H1 (cell line): ENCODE measurements around the gene DENND4C. TPM values are rescaled to one million over a fixed set of nuclear protein-coding genes. Genes with fewer than 3 reads are reported as not detected.

Experiments used
- CTCF ChIA-PET: fragments of 300-600 bp; sonication (Branson Sonifier 250); formaldehyde crosslinking; loops from one replicate; lab custom pipeline; 2021; ENCODE audit not compliant: partially characterized antibody; lab: Charles Lee
- POLR2A ChIA-PET: fragments of 300-600 bp; sonication (Branson Sonifier 250); formaldehyde crosslinking; loops from one replicate; lab custom pipeline; 2021; ENCODE audit warnings: inconsistent platforms; ENCODE audit not compliant: partially characterized antibody; lab: Charles Lee
- DNase-seq, 2 experiments: peaks; one replicate each; pipeline versions ENCODE4 v3.0.0 to v3.0.0-alpha.2; 2010 to 2022; ENCODE audit warnings: low spot score in 2 of 2, low read depth in 1 of 2, mixed read lengths in 1 of 2
- FAIRE-seq: peaks from 2 replicates; lab custom pipeline; 2011; peaks lifted over from hg19 to GRCh38; lab: Jason Lieb, UNC
- H2AFZ ChIP-seq: 2 replicates; pipeline ENCODE4 v1.8.1; 2012; ENCODE audit warnings: low read length, inconsistent platforms
- H2AK5ac ChIP-seq: 2 replicates; pipeline ENCODE4 v1.6.1; 2013; ENCODE audit warnings: low read depth, low read length
- H2BK120ac ChIP-seq: replicated peaks from 2 replicates; pipeline ENCODE3; 2013; ENCODE audit warnings: low read depth, low read length, inconsistent platforms
- H2BK12ac ChIP-seq: 2 replicates; pipeline ENCODE4 v1.6.1; 2013; ENCODE audit warnings: low read depth, low read length
- H2BK15ac ChIP-seq: 2 replicates; pipeline ENCODE4 v1.6.1; 2013; ENCODE audit warnings: low read length
- H2BK20ac ChIP-seq: 2 replicates; pipeline ENCODE4 v1.6.1; 2013; ENCODE audit warnings: low read length
- H2BK5ac ChIP-seq: 2 replicates; pipeline ENCODE4 v1.6.1; 2013; ENCODE audit warnings: low read depth, low read length
- H3K14ac ChIP-seq: 2 replicates; pipeline ENCODE4 v1.6.1; 2013; ENCODE audit warnings: inconsistent platforms; ENCODE audit not compliant: insufficient read length
- H3K18ac ChIP-seq: 2 replicates; pipeline ENCODE4 v1.6.1; 2013; ENCODE audit warnings: low read length; ENCODE audit errors: extremely low read depth
- H3K23ac ChIP-seq: 2 replicates; pipeline ENCODE4 v1.6.1; 2013; ENCODE audit warnings: inconsistent platforms; ENCODE audit not compliant: insufficient read length
- H3K23me2 ChIP-seq: 2 replicates; pipeline ENCODE4 v1.6.1; 2013; ENCODE audit warnings: low read depth, low read length
- H3K27ac ChIP-seq: 2 replicates; pipeline ENCODE4 v1.6.1; 2011; ENCODE audit warnings: low read depth, low read length, inconsistent platforms
- H3K27me3 ChIP-seq, 4 experiments: replicated peaks in 1 of 4; 1 replicate in 1 of 4; 2 replicates in 3 of 4; pipeline versions ENCODE4 v1.6.1 to v1.8.1; 2011 to 2013; ENCODE audit warnings: low read length in 3 of 4, mild to moderate bottlenecking in 3 of 4, inconsistent platforms in 2 of 4, mixed read lengths in 2 of 4, moderate library complexity in 1 of 4; ENCODE audit not compliant: control insufficient read depth in 3 of 4, insufficient read depth in 3 of 4; ENCODE audit errors: extremely low read depth in 1 of 4
- H3K36me3 ChIP-seq, 4 experiments: 2 replicates each; pipeline versions ENCODE4 v1.6.1 to v1.8.1; 2011 to 2013; ENCODE audit warnings: mild to moderate bottlenecking in 4 of 4, low read length in 3 of 4, moderate library complexity in 2 of 4, control low read depth in 1 of 4, inconsistent platforms in 1 of 4; ENCODE audit not compliant: insufficient read depth in 4 of 4, control insufficient read depth in 2 of 4
- H3K4ac ChIP-seq: replicated peaks from 2 replicates; pipeline ENCODE3; 2013; ENCODE audit warnings: low read length, low read depth, mixed read lengths, inconsistent platforms; ENCODE audit not compliant: insufficient read length
- H3K4me1 ChIP-seq, 4 experiments: replicated peaks in 1 of 4; 1 replicate in 1 of 4; 2 replicates in 3 of 4; pipeline versions ENCODE4 v1.6.1 to v1.8.1; 2011 to 2013; ENCODE audit warnings: low read length in 3 of 4, inconsistent platforms in 2 of 4, mixed read lengths in 1 of 4; ENCODE audit not compliant: insufficient read depth in 4 of 4, control insufficient read depth in 3 of 4
- H3K4me2 ChIP-seq, 2 experiments: 2 replicates each; pipeline versions ENCODE4 v1.6.1 to v1.8.1; 2011 to 2013; ENCODE audit warnings: low read depth in 2 of 2, low read length in 2 of 2, control low read depth in 1 of 2, inconsistent platforms in 1 of 2, mild to moderate bottlenecking in 1 of 2; ENCODE audit not compliant: insufficient read depth in 1 of 2
- H3K4me3 ChIP-seq, 4 experiments: fragments of 200-600, 300-600 bp in 1 of 4; sonication (generic), shearing (Covaris generic), sonication (Bioruptor Twin) in 1 of 4; 2 replicates each; pipeline versions ENCODE4 v1.5.1 to v1.8.1; 2011 to 2016; ENCODE audit warnings: low read length in 4 of 4, low read depth in 3 of 4, control low read depth in 2 of 4, inconsistent platforms in 2 of 4, mild to moderate bottlenecking in 2 of 4, mixed read lengths in 1 of 4, moderate library complexity in 1 of 4; ENCODE audit not compliant: insufficient read depth in 2 of 4; ENCODE audit errors: extremely low read depth in 1 of 4
- H3K56ac ChIP-seq: replicated peaks from 2 replicates; pipeline ENCODE3; 2013; ENCODE audit warnings: low read depth, mild to moderate bottlenecking, mixed read lengths, low read length, inconsistent platforms; ENCODE audit not compliant: insufficient read length
- H3K79me1 ChIP-seq: 2 replicates; pipeline ENCODE4 v1.6.1; 2013; ENCODE audit warnings: low read depth, low read length, control low read depth
- H3K79me2 ChIP-seq, 2 experiments: 2 replicates each; pipeline versions ENCODE4 v1.6.1 to v1.8.1; 2012 to 2013; ENCODE audit warnings: low read length in 2 of 2, mild to moderate bottlenecking in 2 of 2, inconsistent platforms in 1 of 2; ENCODE audit not compliant: insufficient read depth in 2 of 2, control insufficient read depth in 1 of 2
- H3K9ac ChIP-seq, 4 experiments: replicated peaks in 1 of 4; 1 replicate in 1 of 4; 2 replicates in 3 of 4; pipeline versions ENCODE4 v1.6.1 to v1.8.1; 2011 to 2013; ENCODE audit warnings: low read depth in 3 of 4, low read length in 3 of 4, control low read depth in 2 of 4, mild to moderate bottlenecking in 2 of 4, moderate library complexity in 2 of 4, inconsistent platforms in 1 of 4; ENCODE audit errors: extremely low read depth in 1 of 4
- H3K9me3 ChIP-seq, 2 experiments: 2 replicates each; pipeline versions ENCODE4 v1.6.1 to v1.8.1; 2012 to 2013; ENCODE audit warnings: mild to moderate bottlenecking in 2 of 2, moderate library complexity in 2 of 2, control low read depth in 1 of 2, inconsistent platforms in 1 of 2, low read depth in 1 of 2, low read length in 1 of 2, mixed read lengths in 1 of 2; ENCODE audit not compliant: insufficient read depth in 2 of 2
- H4K20me1 ChIP-seq, 2 experiments: replicated peaks in 1 of 2; 2 replicates each; pipeline versions ENCODE3 to v1.8.1; 2011 to 2013; ENCODE audit warnings: inconsistent platforms in 2 of 2, low read length in 2 of 2, mild to moderate bottlenecking in 1 of 2; ENCODE audit not compliant: insufficient read depth in 2 of 2, control insufficient read depth in 1 of 2
- H4K5ac ChIP-seq: 2 replicates; pipeline ENCODE4 v1.6.1; 2013; ENCODE audit warnings: low read length, low read depth, mixed read lengths, inconsistent platforms; ENCODE audit not compliant: insufficient read length
- H4K8ac ChIP-seq: 2 replicates; pipeline ENCODE4 v1.8.0; 2013; ENCODE audit warnings: mild to moderate bottlenecking, moderate library complexity, low read length, inconsistent platforms; ENCODE audit not compliant: insufficient read depth; ENCODE audit errors: extremely low read depth
- H4K91ac ChIP-seq: replicated peaks from 2 replicates; pipeline ENCODE3; 2013; ENCODE audit warnings: low read length, mixed read lengths, inconsistent platforms; ENCODE audit not compliant: insufficient read length
- KDM5A ChIP-seq: fragments of 200-600 bp; IDR thresholded peaks from 2 replicates; pipeline ENCODE4 v1.7.1; 2012; ENCODE audit warnings: mild to moderate bottlenecking, low read length, inconsistent platforms, mixed read lengths
- WGBS, 2 experiments: shearing (Covaris generic) in 1 of 2; methylation state at CpG; one replicate each; pipeline versions ENCODE4 v1.1.6 to v1.1.7; 2013 to 2015; ENCODE audit warnings: low lambda C conversion rate in 2 of 2, mixed read lengths in 2 of 2, inconsistent platforms in 1 of 2, low coverage in 1 of 2, missing lambda C conversion rate in 1 of 2; ENCODE audit not compliant: insufficient replicate concordance in 2 of 2, insufficient coverage in 1 of 2, insufficient read length in 1 of 2; ENCODE audit errors: extremely low coverage in 1 of 2, missing lambda C conversion rate in 1 of 2; 5-methylcytosine and 5-hydroxymethylcytosine counted together
- polyA plus RNA-seq, 7 experiments: library from polyadenylated mRNA; depleted of rRNA in 3 of 7; stranded (reverse) in 5 of 7; unstranded in 2 of 7; fragments of >200 nt in 5 of 7; fragments of 200-250 nt in 2 of 7; gene quantifications; 1 replicate in 5 of 7; 2 replicates in 1 of 7; 4 replicates in 1 of 7; pipeline versions ENCODE4 v1.2.1 to v1.2.3, GENCODE V29; 2011 to 2013; ENCODE audit warnings: missing spikeins in 2 of 7, mixed read lengths in 2 of 7
- total RNA-seq: library from RNA; stranded (reverse); fragmentation: NEBNext Ultra II Directional; extraction: Animal tissue kit (Norgen Biotek cat#: 25700); gene quantifications from 2 replicates; pipeline ENCODE4 v1.2.1, GENCODE V29; 2021

Gene DENND4C
- total and polyA plus RNA-seq, 2 of the 8 experiments (the other 6 are each of a cell fraction or from before 2014, with no cell fraction given): 6.9 to 18.9 TPM

- CTCF ChIA-PET: interaction anchor here (1.0 to 2.8 kb wide), 5 partner anchors 12 to 255 kb away, joined by 3 to 7 read pairs (median 5); no protein-coding TSS in a partner anchor
- Histone ChIP-seq H3K23me2 (no peaks in the 10 kb centered on the region), H3K4ac (no peak overlapping the region), H4K8ac (no peak overlapping the region), H3K27ac (no peak overlapping the region), H2BK20ac (no peak overlapping the region), H3K27me3 (no peaks in the 10 kb centered on the region), H3K36me3 (no peaks in the 10 kb centered on the region), H4K20me1 (no peaks in the 10 kb centered on the region), H2AFZ (no peak overlapping the region), H3K9ac (no peak overlapping the region), H3K9me3 (no peaks in the 10 kb centered on the region), H3K14ac (no peak overlapping the region), H4K5ac (no peak overlapping the region), H3K79me1 (no peaks in the 10 kb centered on the region), H2BK12ac (no peak overlapping the region), H2BK120ac (no peak overlapping the region), H2AK5ac (no peak overlapping the region), H4K91ac (no peak overlapping the region), H2BK5ac (no peak overlapping the region), H2BK15ac (no peak overlapping the region), H3K18ac (no peak overlapping the region), H3K4me1 (no peaks in the 10 kb centered on the region), H3K79me2 (no peaks in the 10 kb centered on the region), H3K23ac (no peak overlapping the region), H3K4me3 (no peak overlapping the region), H3K4me2 (no peak overlapping the region), H3K56ac (no peak overlapping the region)
- POLR2A ChIA-PET: interaction anchor here (1.1 to 1.4 kb wide), 2 partner anchors 27 to 177 kb away, joined by 3 read pairs; partner anchors contain the start of genes DENND4C and RPS6
- 96% methylated on average over 5 of the region's 5 CpGs; no CpG with 5 or more reads in 1 of the 2 experiments for WGBS, 2 experiments
- DNase-seq (no peak), FAIRE-seq (no peak)
- no peak for TF ChIP-seq KDM5A
These were observed 27.4 kb upstream of the DENND4C start for GRCh38 chr9:19203058-19203457.
